Fibroblast of lung (primary cell): ENCODE measurements around the gene KLHL3.

Source experiments
- CTCF ChIP-seq, 2 donors: IDR thresholded peaks in 1 of 2; conservative IDR thresholded peaks in 1 of 2; 1 replicate in 1 of 2; 2 replicates in 1 of 2; pipeline ENCODE4 v1.5.1; 2011 to 2012; ENCODE audit warnings: low read length in 2 of 2, control low read depth in 1 of 2, inconsistent platforms in 1 of 2, low read depth in 1 of 2, mild to moderate bottlenecking in 1 of 2
- EZH2 ChIP-seq: IDR thresholded peaks from 2 replicates; pipeline ENCODE4 v1.5.1; 2012; ENCODE audit warnings: low read length, control low read depth, mild to moderate bottlenecking; ENCODE audit errors: missing control alignments

GRCh38 chr5:137666901-137667300 is 69.0 kb downstream of the KLHL3 start:
- TF ChIP-seq EZH2 = no peak
- TF ChIP-seq CTCF (conservative IDR thresholded peaks at IDR 0.05 in 1 of 2, IDR thresholded peaks at IDR 0.05 in 1 of 2; ENCODE audit: low read depth in 1 of 2, low read length in 2 of 2) = no peak
